ENCODE results near the gene MDM2. TPM values are rescaled to one million over a fixed set of nuclear protein-coding genes. Genes with fewer than 3 reads are reported as not detected.

The MDM2 gene
- total and polyA plus RNA-seq, 2 donors (not counting 1 experiment from before 2014, with no cell fraction given): 46.6 to 240 TPM

DNA sequence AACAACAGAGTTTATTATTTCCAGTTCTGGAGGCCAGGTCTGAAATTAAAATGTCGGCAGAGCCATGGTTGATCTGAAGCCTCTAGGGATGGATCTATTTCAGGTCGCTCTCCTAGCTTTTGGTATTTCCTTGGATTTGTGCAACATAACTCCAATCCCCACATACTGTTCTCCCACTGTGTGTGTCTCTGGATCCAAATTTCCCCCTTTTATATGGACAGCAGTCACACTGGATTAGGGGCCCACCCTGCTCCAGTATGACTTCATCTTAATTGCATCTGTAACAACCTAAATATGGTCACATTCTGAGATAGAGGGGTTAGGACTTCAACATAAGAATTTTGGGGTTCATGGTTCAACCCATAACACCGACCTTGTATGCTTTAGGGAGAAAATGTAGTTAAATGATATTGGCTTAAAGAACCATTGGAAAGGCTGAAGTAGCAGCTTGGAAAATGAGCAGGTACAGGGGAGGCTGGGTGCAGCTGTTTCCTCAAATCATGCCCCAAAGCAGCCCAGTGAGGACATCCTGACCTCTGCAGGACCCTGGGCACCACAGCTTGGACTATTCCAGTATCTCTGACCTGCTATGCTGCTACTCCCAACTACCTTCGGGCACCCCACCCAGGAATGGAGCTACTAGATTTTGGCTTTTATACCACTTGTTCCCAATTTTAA is 13.9 kb upstream of the MDM2 start:
- TF ChIP-seq, protein P1, sequence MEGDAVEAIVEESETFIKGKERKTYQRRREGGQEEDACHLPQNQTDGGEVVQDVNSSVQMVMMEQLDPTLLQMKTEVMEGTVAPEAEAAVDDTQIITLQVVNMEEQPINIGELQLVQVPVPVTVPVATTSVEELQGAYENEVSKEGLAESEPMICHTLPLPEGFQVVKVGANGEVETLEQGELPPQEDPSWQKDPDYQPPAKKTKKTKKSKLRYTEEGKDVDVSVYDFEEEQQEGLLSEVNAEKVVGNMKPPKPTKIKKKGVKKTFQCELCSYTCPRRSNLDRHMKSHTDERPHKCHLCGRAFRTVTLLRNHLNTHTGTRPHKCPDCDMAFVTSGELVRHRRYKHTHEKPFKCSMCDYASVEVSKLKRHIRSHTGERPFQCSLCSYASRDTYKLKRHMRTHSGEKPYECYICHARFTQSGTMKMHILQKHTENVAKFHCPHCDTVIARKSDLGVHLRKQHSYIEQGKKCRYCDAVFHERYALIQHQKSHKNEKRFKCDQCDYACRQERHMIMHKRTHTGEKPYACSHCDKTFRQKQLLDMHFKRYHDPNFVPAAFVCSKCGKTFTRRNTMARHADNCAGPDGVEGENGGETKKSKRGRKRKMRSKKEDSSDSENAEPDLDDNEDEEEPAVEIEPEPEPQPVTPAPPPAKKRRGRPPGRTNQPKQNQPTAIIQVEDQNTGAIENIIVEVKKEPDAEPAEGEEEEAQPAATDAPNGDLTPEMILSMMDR (conservative IDR thresholded peaks at IDR 0.05 in 1 of 2, IDR thresholded peaks at IDR 0.05 in 1 of 2; ENCODE audit: low read depth in 1 of 2, low read length in 2 of 2): no peak
- no peak for TF ChIP-seq EZH2 (IDR thresholded peaks at IDR 0.05; ENCODE audit: low read length, missing control alignments)
- no peaks in the 10 kb centered on the region for H3K4me1 ChIP-seq (ENCODE audit: control insufficient read depth, extremely low read depth, insufficient read depth, low read length)
- H2AFZ ChIP-seq (ENCODE audit: low read length): no peak overlapping the region
- H3K79me2 ChIP-seq (ENCODE audit: control insufficient read depth, insufficient read depth, low read length): no peaks in the 10 kb centered on the region
- no peaks in the 10 kb centered on the region for H3K27me3 ChIP-seq (ENCODE audit: control insufficient read depth, insufficient read depth, low read length)
- no peaks in the 10 kb centered on the region for H3K36me3 ChIP-seq (ENCODE audit: control insufficient read depth, insufficient read depth, low read length)
- H4K20me1 ChIP-seq (ENCODE audit: control insufficient read depth, extremely low read depth, insufficient read depth, low read length): no peaks in the 10 kb centered on the region
- no peak overlapping the region for H3K4me3 ChIP-seq (replicated peaks in 1 of 4; ENCODE audit: control extremely low read depth in 1 of 4, insufficient read depth in 1 of 4, low read depth in 3 of 4, low read length in 4 of 4)
- no peak overlapping the region for H3K4me2 ChIP-seq (ENCODE audit: extremely low read depth, insufficient read depth, low read length)
- H3K9ac ChIP-seq (ENCODE audit: insufficient read depth, low read length): no peak overlapping the region
- no peak overlapping the region for H3K27ac ChIP-seq (ENCODE audit: insufficient read depth, low read length)
- H3K9me3 ChIP-seq (ENCODE audit: control insufficient read depth, insufficient read depth, low read depth, low read length): no peaks in the 10 kb centered on the region
- no peak for DNase-seq (ENCODE audit: low read depth in 2 of 2)

DNA sequence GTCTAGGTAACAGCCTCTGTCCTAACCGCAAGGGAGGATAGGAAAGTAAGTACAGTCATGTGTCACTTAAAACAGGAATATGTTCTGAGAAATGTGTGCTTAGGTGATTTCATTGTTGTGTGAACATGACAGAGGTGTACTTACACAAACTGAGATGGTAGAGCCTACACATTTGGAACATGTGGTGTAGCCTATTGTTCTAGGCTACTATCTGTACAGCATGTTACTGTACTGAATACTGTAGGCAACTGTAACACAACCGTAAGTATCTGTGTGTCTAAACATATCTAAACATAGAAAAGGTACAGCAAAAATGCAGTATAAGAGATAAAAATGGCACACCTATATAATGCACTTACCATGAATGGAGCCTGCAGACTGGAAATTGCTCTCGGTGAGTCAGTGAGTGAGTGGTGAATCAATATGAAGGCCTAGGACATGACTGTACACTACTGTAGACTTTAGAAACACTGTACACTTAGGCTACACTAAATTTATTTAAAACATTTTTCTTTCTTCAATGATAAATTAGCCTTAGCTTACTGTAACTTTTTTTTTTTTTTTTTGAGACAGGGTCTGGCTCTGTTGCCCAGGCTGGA is 13.2 kb upstream of the MDM2 start:
- H3K4me2 ChIP-seq (ENCODE audit: extremely low read depth, insufficient read depth, low read length): no peak overlapping the region
- TF ChIP-seq, protein P1 (conservative IDR thresholded peaks at IDR 0.05 in 1 of 2, IDR thresholded peaks at IDR 0.05 in 1 of 2; ENCODE audit: low read depth in 1 of 2, low read length in 2 of 2): no peak
- TF ChIP-seq EZH2 (IDR thresholded peaks at IDR 0.05; ENCODE audit: low read length, missing control alignments): no peak
- no peaks in the 10 kb centered on the region for H3K9me3 ChIP-seq (ENCODE audit: control insufficient read depth, insufficient read depth, low read depth, low read length)
- H3K9ac ChIP-seq (ENCODE audit: insufficient read depth, low read length): no peak overlapping the region
- no peaks in the 10 kb centered on the region for H4K20me1 ChIP-seq (ENCODE audit: control insufficient read depth, extremely low read depth, insufficient read depth, low read length)
- no peak overlapping the region for H2AFZ ChIP-seq (ENCODE audit: low read length)
- no peak overlapping the region for H3K27ac ChIP-seq (ENCODE audit: insufficient read depth, low read length)
- no peaks in the 10 kb centered on the region for H3K4me1 ChIP-seq (ENCODE audit: control insufficient read depth, extremely low read depth, insufficient read depth, low read length)
- peak; percentile 28 to 79 for DNase-seq (ENCODE audit: low read depth in 2 of 2)
- H3K27me3 ChIP-seq (ENCODE audit: control insufficient read depth, insufficient read depth, low read length): no peaks in the 10 kb centered on the region
- no peaks in the 10 kb centered on the region for H3K79me2 ChIP-seq (ENCODE audit: control insufficient read depth, insufficient read depth, low read length)
- no peak overlapping the region for H3K4me3 ChIP-seq (replicated peaks in 1 of 4; ENCODE audit: control extremely low read depth in 1 of 4, insufficient read depth in 1 of 4, low read depth in 3 of 4, low read length in 4 of 4)
- no peaks in the 10 kb centered on the region for H3K36me3 ChIP-seq (ENCODE audit: control insufficient read depth, insufficient read depth, low read length)

DNA sequence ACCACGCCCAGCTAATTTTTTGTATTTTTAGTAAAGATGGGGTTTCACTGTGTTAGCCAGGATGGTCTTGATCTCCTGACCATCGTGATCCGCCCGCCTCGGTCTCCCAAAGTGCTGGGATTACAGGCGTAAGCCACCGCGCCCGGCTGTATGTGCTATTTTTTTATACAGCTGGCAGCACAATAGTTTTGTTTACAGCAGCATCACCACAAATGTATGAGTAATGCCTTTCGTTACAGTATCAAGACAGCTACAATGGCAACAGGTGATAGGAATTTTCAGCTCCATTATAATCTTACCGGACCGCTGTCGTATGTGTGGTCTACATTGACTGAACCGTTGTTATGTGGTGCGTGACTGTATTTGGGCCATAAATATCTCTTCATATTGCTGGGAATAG is 11.6 kb upstream of the MDM2 start:
- Histone ChIP-seq H4K20me1 (ENCODE audit: control insufficient read depth, extremely low read depth, insufficient read depth, low read length) (no peaks in the 10 kb centered on the region), H3K4me3 (replicated peaks in 1 of 4; ENCODE audit: control extremely low read depth in 1 of 4, insufficient read depth in 1 of 4, low read depth in 3 of 4, low read length in 4 of 4) (no peak overlapping the region), H3K9ac (ENCODE audit: insufficient read depth, low read length) (no peak overlapping the region), H3K9me3 (ENCODE audit: control insufficient read depth, insufficient read depth, low read depth, low read length) (no peaks in the 10 kb centered on the region), H3K36me3 (ENCODE audit: control insufficient read depth, insufficient read depth, low read length) (no peaks in the 10 kb centered on the region), H3K4me1 (ENCODE audit: control insufficient read depth, extremely low read depth, insufficient read depth, low read length) (no peaks in the 10 kb centered on the region), H3K27me3 (ENCODE audit: control insufficient read depth, insufficient read depth, low read length) (no peaks in the 10 kb centered on the region), H3K4me2 (ENCODE audit: extremely low read depth, insufficient read depth, low read length) (no peak overlapping the region), H2AFZ (ENCODE audit: low read length) (no peak overlapping the region), H3K79me2 (ENCODE audit: control insufficient read depth, insufficient read depth, low read length) (no peaks in the 10 kb centered on the region), H3K27ac (ENCODE audit: insufficient read depth, low read length) (no peak overlapping the region)
- TF ChIP-seq, protein P1 (conservative IDR thresholded peaks at IDR 0.05 in 1 of 2, IDR thresholded peaks at IDR 0.05 in 1 of 2; ENCODE audit: low read depth in 1 of 2, low read length in 2 of 2): no peak
- no peak for TF ChIP-seq EZH2 (IDR thresholded peaks at IDR 0.05; ENCODE audit: low read length, missing control alignments)
- no peak for DNase-seq (ENCODE audit: low read depth in 2 of 2)
